WERI-Rb-1 (cell line): ENCODE measurements around the gene MAP4K4.

Experiments used
- DNase-seq: peaks from one replicate; pipeline ENCODE4 v3.0.0-alpha.2; 2020
- H3K27ac ChIP-seq: fragments of 250-450 bp; sonication (Bioruptor Pico); 2 replicates; pipeline ENCODE4 v1.5.1; 2020; ENCODE audit warnings: mild to moderate bottlenecking, moderate library complexity
- H3K27me3 ChIP-seq: fragments of 250-450 bp; sonication (Bioruptor Pico); 2 replicates; pipeline ENCODE4 v1.5.1; 2021; ENCODE audit warnings: mild to moderate bottlenecking, low read depth, moderate library complexity; ENCODE audit not compliant: insufficient read depth, severe bottlenecking
- H3K36me3 ChIP-seq: fragments of 250-450 bp; sonication (Bioruptor Pico); 2 replicates; pipeline ENCODE4 v1.5.1; 2020; ENCODE audit warnings: mild to moderate bottlenecking, moderate library complexity
- H3K4me3 ChIP-seq: 2 replicates; pipeline ENCODE4 v1.5.1; 2011; ENCODE audit warnings: low read depth, mild to moderate bottlenecking, control low read depth, low read length
- H3K9me3 ChIP-seq: fragments of 250-450 bp; sonication (Bioruptor Pico); 2 replicates; pipeline ENCODE4 v1.5.1; 2021; ENCODE audit warnings: mild to moderate bottlenecking, moderate library complexity; ENCODE audit not compliant: severe bottlenecking
- TF ChIP-seq, protein P1 (sequence below): IDR thresholded peaks from 2 replicates; pipeline ENCODE4 v1.5.1; 2011; ENCODE audit warnings: low read depth, mild to moderate bottlenecking, control low read depth, inconsistent platforms, low read length

MAP4K4 gene

DNA sequence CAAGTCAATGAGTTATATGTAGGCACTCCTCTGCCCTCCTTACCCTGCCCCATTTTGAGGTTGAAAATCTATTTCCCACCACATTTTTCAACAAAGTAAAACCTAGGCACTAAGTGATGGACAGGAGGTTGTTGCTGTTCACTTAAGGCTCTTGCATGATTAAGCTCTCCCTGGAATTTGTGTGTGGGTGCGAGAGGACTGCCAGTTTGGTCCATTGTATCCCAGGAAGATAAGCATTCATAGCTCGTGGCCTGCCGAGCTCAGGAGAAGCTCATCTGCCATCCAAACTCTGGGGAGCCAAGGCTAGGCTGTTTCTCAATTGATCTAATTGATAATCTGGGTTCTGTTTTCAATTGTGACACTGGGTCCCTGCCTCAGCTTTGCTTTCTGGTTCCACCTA is 4.7 kb upstream of the MAP4K4 start:
- H3K4me3 ChIP-seq: no peak overlapping the region
- H3K27ac ChIP-seq: no peak overlapping the region
- no peaks in the 10 kb centered on the region for H3K9me3 ChIP-seq
- DNase-seq: no peak
- TF ChIP-seq, protein P1, sequence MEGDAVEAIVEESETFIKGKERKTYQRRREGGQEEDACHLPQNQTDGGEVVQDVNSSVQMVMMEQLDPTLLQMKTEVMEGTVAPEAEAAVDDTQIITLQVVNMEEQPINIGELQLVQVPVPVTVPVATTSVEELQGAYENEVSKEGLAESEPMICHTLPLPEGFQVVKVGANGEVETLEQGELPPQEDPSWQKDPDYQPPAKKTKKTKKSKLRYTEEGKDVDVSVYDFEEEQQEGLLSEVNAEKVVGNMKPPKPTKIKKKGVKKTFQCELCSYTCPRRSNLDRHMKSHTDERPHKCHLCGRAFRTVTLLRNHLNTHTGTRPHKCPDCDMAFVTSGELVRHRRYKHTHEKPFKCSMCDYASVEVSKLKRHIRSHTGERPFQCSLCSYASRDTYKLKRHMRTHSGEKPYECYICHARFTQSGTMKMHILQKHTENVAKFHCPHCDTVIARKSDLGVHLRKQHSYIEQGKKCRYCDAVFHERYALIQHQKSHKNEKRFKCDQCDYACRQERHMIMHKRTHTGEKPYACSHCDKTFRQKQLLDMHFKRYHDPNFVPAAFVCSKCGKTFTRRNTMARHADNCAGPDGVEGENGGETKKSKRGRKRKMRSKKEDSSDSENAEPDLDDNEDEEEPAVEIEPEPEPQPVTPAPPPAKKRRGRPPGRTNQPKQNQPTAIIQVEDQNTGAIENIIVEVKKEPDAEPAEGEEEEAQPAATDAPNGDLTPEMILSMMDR: no peak
- no peaks in the 10 kb centered on the region for H3K36me3 ChIP-seq
- H3K27me3 ChIP-seq: no peaks in the 10 kb centered on the region

DNA sequence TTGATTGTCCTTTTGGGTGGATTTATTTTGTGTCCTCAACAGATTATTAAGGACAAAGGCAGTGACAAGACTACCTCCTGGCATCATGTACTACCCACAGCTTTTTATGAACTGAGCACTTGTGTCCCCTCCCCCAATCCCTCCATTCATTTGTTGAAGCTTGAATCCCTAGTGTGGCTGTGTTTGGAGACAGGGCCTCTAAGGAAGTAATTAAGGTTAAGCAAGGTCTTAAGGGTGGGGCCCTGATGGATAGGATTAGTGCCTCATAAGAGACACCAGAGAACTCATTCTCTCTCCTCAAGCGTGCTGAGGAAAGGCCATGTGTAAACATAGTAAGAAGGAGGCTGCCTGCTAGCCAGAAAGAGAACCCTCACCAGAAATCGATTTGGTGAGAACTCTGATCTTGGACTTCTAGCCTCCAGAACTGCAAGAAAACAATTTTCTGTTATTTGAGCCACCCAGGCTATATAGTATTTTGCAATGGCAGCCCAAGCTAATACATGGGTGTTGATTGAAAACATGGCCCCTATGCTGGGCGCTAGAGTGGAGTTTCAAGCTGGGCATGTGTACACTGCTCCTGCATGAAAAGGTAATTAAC is 3.4 kb upstream of the MAP4K4 start:
- no peak for DNase-seq
- TF ChIP-seq, protein P1: no peak
- H3K27me3 ChIP-seq: no peaks in the 10 kb centered on the region
- peaks cover 6% of the 10 kb centered on the region; the same call in 1 of the 2 replicates for H3K36me3 ChIP-seq
- H3K9me3 ChIP-seq: no peaks in the 10 kb centered on the region
- H3K27ac ChIP-seq: no peak overlapping the region
- H3K4me3 ChIP-seq: no peak overlapping the region

DNA sequence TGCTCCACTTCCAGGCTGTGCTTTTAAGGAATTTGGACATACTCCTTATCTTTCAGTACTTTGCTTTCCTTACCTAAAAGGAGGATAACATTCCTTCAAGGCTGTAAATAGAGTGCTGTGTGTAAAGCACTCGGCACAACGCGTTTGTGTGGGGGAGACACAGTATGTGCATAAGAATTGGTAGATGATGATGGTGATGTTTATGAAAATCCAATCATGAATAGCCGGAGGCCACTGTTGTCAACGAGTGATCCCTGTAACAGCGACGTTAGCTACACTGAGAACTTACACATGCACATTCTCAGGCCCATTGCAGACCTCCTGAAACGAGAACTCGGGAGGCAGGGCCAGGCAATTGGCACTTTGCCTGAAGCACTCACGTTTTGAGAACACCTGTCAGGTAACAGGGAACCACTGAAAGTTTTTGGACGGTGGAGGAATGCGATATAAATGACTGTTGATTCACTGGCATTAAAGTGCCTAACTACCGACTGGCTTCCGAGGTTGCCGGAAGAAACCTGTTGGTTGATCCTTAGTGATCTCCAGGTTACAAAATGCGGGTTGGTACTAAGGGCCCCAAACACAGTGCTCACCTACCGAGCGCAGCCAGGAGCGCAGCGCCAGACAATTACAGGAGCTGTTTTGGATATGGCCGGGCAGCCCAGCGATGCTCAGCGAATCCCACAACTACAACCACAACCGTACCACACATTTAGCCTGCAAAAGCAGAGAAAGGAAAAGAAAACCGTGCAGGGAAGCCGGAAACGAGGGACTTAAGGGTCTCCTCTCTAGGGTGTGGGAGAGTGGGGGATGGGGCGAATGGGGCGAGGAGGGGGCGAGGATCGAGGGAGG is 1.0 kb upstream of the MAP4K4 start:
- no peak for DNase-seq
- Histone ChIP-seq H3K9me3 (no peaks in the 10 kb centered on the region), H3K27ac (peak overlapping the region; percentile 68), H3K4me3 (peak overlapping the region; percentile 63), H3K27me3 (no peaks in the 10 kb centered on the region), H3K36me3 (peaks cover 6% of the 10 kb centered on the region)
- TF ChIP-seq, protein P1: no peak

DNA sequence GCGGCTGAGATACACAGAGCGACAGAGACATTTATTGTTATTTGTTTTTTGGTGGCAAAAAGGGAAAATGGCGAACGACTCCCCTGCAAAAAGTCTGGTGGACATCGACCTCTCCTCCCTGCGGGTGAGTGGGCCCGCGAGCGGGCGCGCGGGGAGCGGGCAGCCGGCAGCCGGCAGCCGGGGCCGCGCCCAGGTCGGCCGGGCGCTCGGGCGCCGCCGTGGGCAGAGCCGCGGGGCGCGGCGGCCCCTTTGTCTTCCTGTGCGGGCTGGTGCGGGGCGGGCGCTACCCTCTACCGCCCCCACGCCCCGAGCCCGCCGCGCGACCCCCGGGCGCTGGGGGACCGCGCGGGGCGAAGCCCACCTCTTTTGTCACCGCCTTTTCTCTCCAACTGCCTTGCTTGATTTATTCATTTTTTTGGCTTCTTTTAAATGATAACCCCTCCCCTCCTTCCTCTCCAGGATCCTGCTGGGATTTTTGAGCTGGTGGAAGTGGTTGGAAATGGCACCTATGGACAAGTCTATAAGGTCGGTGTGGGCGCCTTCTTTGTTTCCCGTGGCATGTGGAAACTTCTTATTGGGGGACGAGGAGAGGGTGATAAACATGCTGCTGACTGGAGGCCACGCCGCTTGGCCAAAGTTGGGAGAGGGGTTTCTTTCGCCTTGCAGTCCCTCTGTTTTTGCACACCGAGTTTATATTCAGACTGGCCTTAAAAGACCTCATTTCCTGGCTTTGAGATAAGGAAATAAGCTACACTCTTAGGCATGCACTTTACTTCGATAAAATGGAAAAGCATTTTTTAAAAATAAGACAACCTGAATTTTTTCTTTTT is 722 bp downstream of the MAP4K4 start:
- Histone ChIP-seq H3K27me3 (no peaks in the 10 kb centered on the region), H3K9me3 (no peaks in the 10 kb centered on the region), H3K27ac (peak overlapping the region; percentile 82), H3K4me3 (peak overlapping the region; percentile 98), H3K36me3 (peaks cover 20% of the 10 kb centered on the region)
- no peak for DNase-seq
- TF ChIP-seq, protein P1: no peak

DNA sequence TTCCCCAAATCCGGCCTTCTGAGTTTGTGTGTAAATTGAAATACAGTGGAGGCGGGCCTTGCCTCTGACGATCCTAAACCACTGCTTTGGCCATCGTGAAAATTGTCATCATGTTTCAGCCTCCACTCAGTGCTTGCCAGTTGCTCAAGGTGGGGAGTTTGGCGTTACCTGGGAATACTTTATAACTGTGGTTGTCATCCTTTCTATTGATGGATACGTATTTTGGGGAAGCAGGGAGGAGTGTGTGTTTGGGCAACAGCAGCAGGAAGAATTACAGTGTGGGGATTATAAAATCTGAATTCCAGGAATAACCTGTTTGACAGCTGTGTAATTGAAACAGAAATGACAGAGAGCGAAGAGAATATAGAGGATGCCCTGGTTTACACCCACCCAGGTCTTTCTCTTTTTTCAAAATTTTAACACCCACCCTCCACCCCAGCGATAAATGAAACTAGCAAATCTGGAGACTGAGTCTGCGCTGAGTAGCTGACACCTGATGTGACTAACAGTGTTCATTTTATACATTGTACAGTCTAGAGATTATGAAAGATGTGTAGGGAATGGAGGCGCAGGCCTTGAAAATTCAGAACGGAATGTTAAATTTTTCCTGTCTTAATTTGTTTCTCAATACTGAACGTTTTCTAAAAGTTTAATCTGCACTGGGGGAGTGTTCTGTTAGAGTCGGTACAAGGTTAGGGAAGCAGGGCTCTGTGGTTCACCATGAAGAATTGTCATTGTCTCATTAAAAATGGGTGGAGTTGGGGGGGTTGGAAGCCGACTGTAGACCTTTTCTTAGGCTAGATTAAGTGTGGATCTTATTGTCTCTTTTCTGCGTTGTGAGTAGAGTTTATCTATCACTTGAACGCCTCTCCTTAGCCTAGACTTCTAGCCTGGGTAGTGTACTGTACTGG is 1.6 kb downstream of the MAP4K4 start:
- DNase-seq: no peak
- TF ChIP-seq, protein P1: no peak
- Histone ChIP-seq H3K27ac (peak overlapping the region; percentile 82), H3K27me3 (no peaks in the 10 kb centered on the region), H3K9me3 (no peaks in the 10 kb centered on the region), H3K4me3 (peak overlapping the region; percentile 98), H3K36me3 (peaks cover 26% of the 10 kb centered on the region)
